GM06990 (cell line): ENCODE results near the gene GPRIN2.
"Not testable (repeated sequence)": the region's sequence is repeated elsewhere in the genome, so short reads cannot be mapped to it uniquely, and the experiment has no call there.

Experiments used
- DNase-seq: peaks from one replicate; pipeline ENCODE4 v3.0.0-alpha.2; 2011; ENCODE audit not compliant: insufficient read length; ENCODE audit errors: extremely low read depth
- H3K27me3 ChIP-seq: replicated peaks from 2 replicates; pipeline ENCODE4 v1.6.0; 2011; ENCODE audit warnings: low read length; ENCODE audit not compliant: control insufficient read depth, insufficient read depth
- H3K36me3 ChIP-seq: 2 replicates; pipeline ENCODE4 v1.5.1; 2011; ENCODE audit warnings: low read length; ENCODE audit not compliant: control insufficient read depth, insufficient read depth
- H3K4me3 ChIP-seq: replicated peaks from 2 replicates; pipeline ENCODE4 v1.5.1; 2011; ENCODE audit warnings: low read depth, mild to moderate bottlenecking, control low read depth, low read length
- TF ChIP-seq, protein P1 (sequence below): IDR thresholded peaks from 2 replicates; pipeline ENCODE4 v1.5.1; 2011; ENCODE audit warnings: low read length, control low read depth, mild to moderate bottlenecking, inconsistent platforms; ENCODE audit not compliant: insufficient read depth, poor library complexity, severe bottlenecking

GPRIN2 gene

DNA sequence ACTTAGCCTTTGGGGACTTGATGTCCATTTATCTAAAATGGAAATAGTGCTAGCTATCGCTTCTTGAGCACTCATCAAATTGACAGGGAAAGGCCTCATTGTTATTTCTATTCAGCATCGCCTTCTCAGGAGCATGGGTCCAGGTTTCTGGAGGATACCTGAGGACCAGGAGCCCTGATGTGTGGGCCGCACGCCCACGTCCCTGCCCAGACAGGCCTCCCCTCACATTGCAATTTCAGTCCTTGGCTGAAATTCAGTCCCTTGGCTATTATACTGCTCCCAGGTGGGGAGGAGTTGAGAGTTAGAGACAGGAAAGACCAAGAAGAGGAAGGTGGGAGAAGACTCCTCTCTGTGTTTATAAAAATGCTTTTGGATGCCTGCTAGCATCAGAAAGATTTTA is 38.9 kb downstream of the GPRIN2 start:
- TF ChIP-seq, protein P1, sequence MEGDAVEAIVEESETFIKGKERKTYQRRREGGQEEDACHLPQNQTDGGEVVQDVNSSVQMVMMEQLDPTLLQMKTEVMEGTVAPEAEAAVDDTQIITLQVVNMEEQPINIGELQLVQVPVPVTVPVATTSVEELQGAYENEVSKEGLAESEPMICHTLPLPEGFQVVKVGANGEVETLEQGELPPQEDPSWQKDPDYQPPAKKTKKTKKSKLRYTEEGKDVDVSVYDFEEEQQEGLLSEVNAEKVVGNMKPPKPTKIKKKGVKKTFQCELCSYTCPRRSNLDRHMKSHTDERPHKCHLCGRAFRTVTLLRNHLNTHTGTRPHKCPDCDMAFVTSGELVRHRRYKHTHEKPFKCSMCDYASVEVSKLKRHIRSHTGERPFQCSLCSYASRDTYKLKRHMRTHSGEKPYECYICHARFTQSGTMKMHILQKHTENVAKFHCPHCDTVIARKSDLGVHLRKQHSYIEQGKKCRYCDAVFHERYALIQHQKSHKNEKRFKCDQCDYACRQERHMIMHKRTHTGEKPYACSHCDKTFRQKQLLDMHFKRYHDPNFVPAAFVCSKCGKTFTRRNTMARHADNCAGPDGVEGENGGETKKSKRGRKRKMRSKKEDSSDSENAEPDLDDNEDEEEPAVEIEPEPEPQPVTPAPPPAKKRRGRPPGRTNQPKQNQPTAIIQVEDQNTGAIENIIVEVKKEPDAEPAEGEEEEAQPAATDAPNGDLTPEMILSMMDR = no peak
- DNase-seq = no peak
- Histone ChIP-seq H3K27me3 (peaks cover 10% of the 10 kb centered on the region), H3K4me3 (no peak overlapping the region), H3K36me3 (no peaks in the 10 kb centered on the region)

DNA sequence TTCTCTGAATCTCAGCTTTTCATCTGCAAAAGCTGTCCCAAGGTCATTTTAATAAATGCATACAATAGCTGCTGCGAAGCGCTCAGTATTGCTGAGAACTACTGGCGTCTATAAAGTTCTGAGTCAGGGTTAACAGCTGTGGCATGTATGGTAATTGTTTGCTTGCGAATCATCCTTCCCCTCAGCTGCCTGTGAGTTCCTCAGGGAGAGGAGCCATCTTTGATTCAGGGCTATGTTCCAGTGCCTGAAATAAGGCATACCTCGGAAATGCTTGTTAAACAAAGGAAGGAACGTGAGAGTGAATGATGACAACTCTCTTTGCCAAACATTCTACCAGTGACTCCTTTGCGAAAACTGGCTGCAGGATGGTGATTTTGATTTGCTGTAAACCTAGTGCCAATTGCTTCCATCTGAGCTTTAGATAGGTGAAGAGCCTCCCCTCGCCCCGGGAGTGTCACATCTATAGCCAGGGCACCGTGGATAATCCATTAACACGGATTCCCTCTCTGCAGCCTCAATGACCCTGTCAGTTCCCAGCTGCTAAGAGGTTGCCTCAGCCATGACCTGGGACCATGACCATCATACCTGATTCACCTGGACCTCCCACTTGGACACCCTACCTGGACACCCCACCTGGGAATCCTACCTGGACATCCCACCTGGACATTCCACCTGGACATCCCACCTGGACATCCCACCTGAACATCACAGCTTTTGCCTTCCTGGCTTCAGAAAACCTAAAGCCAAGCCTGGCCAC is 39.6 kb downstream of the GPRIN2 start:
- Histone ChIP-seq H3K4me3 (no peak overlapping the region), H3K36me3 (no peaks in the 10 kb centered on the region), H3K27me3 (peaks cover 7% of the 10 kb centered on the region)
- TF ChIP-seq, protein P1 = no peak
- no peak for DNase-seq

DNA sequence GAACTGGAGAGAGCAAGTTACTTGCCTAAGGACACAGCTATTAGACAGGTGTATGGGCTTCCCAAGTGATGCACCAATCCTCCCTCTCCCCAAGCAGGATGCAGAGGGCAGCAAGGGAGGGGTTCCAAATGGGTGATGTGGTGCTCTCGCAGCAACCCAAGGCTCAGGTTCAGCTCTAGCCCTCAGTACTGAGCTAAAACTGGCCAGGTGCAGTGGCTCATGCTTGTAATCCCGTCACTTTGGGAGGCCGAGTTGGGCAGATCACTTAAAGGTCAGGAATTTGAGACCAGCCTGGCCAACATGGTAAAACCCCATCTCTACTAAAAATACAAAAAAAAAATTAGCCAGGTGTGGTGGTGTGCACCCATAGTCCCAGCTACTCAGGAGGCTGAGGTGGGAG is 40.7 kb downstream of the GPRIN2 start:
- no peaks in the 10 kb centered on the region for H3K36me3 ChIP-seq
- TF ChIP-seq, protein P1 = no peak
- DNase-seq = no peak

DNA sequence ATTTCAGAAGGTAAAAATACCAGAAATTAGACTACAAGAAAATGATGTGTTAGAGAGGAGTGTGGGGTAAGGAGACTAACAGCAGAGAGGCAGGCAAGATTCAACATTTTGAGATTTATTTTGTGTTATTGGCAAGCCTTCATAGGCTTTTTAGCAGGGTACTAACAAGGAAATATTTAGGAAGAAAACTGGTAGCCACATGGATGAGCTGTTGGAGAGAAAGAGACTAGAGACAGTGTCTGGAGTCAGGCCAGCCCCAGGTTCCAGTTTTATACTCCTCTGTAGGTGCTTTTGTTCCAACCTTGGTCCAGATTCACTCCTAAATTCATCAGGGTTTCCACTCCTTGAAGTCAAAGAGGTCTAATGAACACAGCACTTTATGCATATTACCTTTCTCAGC is 41.1 kb downstream of the GPRIN2 start:
- peaks cover 7% of the 10 kb centered on the region for H3K27me3 ChIP-seq
- DNase-seq = no peak
- H3K4me3 ChIP-seq = no peak overlapping the region
- no peaks in the 10 kb centered on the region for H3K36me3 ChIP-seq
- TF ChIP-seq, protein P1 = no peak

More for the DNA sequence above, 40.7 kb downstream of the GPRIN2 start:
- Histone ChIP-seq H3K4me3 (no peak overlapping the region), H3K27me3 (peaks cover 7% of the 10 kb centered on the region)

DNA sequence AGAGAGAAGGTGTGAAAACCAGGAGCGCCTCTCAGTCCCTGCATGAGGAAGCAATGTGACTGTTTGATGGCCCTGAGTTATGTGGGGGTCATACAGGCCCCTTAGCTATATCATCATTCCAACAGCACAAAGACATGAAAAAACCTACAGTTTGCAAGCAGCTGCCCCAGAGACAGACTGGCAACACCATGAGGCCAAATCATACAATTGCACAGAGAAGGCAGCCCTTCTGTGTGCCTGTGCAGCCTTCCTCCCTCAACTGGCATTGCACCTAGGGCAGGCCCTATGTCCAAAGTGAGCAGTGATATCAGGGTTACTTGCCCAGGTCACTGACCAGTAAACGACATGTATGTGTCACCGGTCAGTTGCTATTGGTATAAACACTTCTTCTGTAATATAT is 41.6 kb downstream of the GPRIN2 start:
- TF ChIP-seq, protein P1 = no peak
- no peak overlapping the region for H3K4me3 ChIP-seq
- H3K36me3 ChIP-seq = no peaks in the 10 kb centered on the region
- no peak for DNase-seq
- H3K27me3 ChIP-seq = peaks cover 7% of the 10 kb centered on the region

DNA sequence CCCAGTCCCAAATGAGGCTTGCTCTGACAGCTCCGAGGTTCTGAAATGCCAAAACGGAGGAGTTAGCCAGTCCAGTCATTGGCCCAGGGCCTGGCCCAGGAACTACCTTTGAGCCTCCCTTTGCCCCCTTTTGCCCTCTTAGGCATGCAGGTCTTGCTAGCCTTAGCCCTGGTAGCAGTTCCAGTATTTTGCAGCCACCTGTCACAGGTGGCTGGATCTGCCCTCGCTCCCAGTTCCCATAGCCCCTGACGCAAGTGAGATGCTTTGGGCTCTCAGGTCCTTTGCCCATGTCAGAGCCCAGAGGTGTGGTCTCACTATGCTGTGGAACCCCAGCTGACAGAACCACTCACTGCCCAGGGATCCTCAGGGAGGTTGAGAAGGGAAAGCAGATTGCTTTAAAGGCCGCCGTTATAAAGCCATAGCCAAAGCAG is 42.0 kb downstream of the GPRIN2 start:
- DNase-seq = no peak
- no peaks in the 10 kb centered on the region for H3K36me3 ChIP-seq
- no peak overlapping the region for H3K4me3 ChIP-seq
- TF ChIP-seq, protein P1 = no peak
- H3K27me3 ChIP-seq = peaks cover 7% of the 10 kb centered on the region

DNA sequence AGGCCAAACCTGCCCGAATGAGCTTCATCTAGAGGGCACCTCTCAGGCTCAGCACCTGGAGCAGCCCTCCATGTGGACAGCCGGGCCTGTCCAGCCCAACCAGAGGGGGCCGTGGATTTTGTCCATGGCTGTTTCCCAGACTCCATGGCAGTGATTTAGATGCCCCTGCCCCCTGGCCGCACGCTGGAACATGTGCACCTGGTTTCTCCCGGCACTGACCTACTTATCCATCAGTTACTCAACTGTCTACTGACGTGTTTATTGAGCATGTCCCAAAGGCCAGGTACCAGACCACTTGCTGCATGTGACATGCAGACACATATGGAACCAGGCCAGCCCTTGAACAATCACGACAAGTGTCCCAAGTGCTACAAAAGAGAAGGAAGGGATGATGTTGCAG is 43.1 kb downstream of the GPRIN2 start:
- not testable (repeated sequence) for H3K4me3 ChIP-seq, H3K27me3 ChIP-seq, DNase-seq, H3K36me3 ChIP-seq

DNA sequence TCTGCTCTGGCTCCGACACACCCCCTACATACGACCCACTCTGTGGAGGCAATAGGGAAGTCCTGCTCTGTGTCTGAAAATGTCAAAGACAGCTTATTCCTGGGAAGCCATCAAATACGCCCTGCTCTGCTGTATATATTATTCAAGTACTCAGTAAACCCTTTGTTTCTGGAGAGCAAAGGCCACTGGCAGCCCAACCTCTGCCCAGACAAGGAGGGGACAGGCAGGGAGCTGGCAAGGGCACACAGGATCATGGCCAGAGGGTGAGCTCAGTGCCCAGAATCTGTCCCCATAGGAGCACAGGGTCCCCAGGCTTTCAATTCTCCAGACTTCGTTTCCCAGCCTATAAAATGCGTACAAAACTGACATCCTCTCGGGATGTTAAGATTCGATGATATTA is 43.7 kb downstream of the GPRIN2 start:
- DNase-seq, H3K4me3 ChIP-seq, H3K27me3 ChIP-seq, H3K36me3 ChIP-seq: not testable (repeated sequence)

DNA sequence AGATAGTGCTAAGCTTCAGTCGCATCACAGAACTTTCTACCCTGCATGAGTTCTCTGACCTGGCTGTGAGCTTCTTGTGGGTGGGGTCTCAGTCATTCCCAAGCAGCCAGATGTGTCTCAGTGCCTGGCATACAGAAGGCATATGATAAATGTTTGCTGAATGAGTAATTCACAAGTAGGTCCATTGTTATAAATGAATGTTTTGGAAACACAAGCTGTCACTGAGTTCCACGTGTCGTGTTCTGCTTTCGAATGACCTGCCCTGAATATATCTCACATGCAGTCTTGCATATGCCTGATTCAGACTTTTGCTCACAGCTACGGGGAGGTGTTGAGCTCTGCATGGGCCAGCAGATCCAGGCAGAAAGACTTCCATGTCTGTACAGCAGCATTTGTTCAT is 44.5 kb downstream of the GPRIN2 start:
- H3K4me3 ChIP-seq, H3K36me3 ChIP-seq, H3K27me3 ChIP-seq, DNase-seq: not testable (repeated sequence)
